ENCODE results near the gene TOMM22.

- TF ChIP-seq, protein P1, sequence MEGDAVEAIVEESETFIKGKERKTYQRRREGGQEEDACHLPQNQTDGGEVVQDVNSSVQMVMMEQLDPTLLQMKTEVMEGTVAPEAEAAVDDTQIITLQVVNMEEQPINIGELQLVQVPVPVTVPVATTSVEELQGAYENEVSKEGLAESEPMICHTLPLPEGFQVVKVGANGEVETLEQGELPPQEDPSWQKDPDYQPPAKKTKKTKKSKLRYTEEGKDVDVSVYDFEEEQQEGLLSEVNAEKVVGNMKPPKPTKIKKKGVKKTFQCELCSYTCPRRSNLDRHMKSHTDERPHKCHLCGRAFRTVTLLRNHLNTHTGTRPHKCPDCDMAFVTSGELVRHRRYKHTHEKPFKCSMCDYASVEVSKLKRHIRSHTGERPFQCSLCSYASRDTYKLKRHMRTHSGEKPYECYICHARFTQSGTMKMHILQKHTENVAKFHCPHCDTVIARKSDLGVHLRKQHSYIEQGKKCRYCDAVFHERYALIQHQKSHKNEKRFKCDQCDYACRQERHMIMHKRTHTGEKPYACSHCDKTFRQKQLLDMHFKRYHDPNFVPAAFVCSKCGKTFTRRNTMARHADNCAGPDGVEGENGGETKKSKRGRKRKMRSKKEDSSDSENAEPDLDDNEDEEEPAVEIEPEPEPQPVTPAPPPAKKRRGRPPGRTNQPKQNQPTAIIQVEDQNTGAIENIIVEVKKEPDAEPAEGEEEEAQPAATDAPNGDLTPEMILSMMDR (conservative IDR thresholded peaks at IDR 0.05 in 1 of 2, IDR thresholded peaks at IDR 0.05 in 1 of 2; ENCODE audit: low read depth in 1 of 2, low read length in 2 of 2): no peak
- no peak for TF ChIP-seq EZH2 (IDR thresholded peaks at IDR 0.05; ENCODE audit: low read length, missing control alignments)
These were observed 18.0 kb downstream of the TOMM22 start for GRCh38 chr22:38699784-38700183.

Measured in fibroblast of lung (primary cell).